K562 (cell line): ENCODE data around the gene ABCC10. TPM values are rescaled to one million over a fixed set of nuclear protein-coding genes. Genes with fewer than 3 reads are reported as not detected.

Source experiments
- AFF4 ChIP-seq: sonication (generic); formaldehyde crosslinking; IDR thresholded peaks from 2 replicates; pipeline ENCODE4 v1.8.0; 2023; ENCODE audit warnings: mild to moderate bottlenecking, missing genetic modification reagents
- BDP1 ChIP-seq: IDR thresholded peaks from 3 replicates; pipeline ENCODE4 v1.6.1; 2011; ENCODE audit not compliant: insufficient read length, insufficient read depth
- CAMTA2 ChIP-seq: fragments of 250-450 bp; sonication (Bioruptor Pico); conservative IDR thresholded peaks from 2 replicates; pipeline ENCODE4 v1.5.1; 2022
- CREBBP ChIP-seq: IDR thresholded peaks from one replicate; pipeline ENCODE4 v1.6.1; 2012; ENCODE audit warnings: low read depth, mild to moderate bottlenecking, control low read depth, inconsistent platforms, low read length
- DACH1 ChIP-seq: fragments of 450-650 bp; IDR thresholded peaks from 2 replicates; pipeline ENCODE4 v1.6.1; 2018; ENCODE audit not compliant: partially characterized antibody
- EP300 ChIP-seq: IDR thresholded peaks from 2 replicates; pipeline ENCODE4 v1.6.1; 2012; ENCODE audit warnings: low read length, improper control_type of control experiment
- EP400 ChIP-seq: fragments of 450-650 bp; IDR thresholded peaks from 2 replicates; pipeline ENCODE4 v1.6.1; 2017; ENCODE audit warnings: antibody characterized with exemption, mild to moderate bottlenecking, moderate library complexity
- FOXJ3 ChIP-seq: sonication (generic); formaldehyde crosslinking; IDR thresholded peaks from 2 replicates; pipeline ENCODE4 v1.4.0; 2020; ENCODE audit warnings: mild to moderate bottlenecking, missing genetic modification reagents
- HEY1 ChIP-seq: fragments of 250-450 bp; sonication (Bioruptor Pico); IDR thresholded peaks from 2 replicates; pipeline ENCODE4 v1.5.0; 2020; ENCODE audit warnings: mild to moderate bottlenecking, moderate library complexity, borderline replicate concordance
- KDM1A ChIP-seq, 2 experiments: fragments of 450-650 bp; IDR thresholded peaks; 2 replicates each; pipeline ENCODE4 v1.6.1; 2016; ENCODE audit warnings: mild to moderate bottlenecking in 2 of 2
- MECOM ChIP-seq: fragments of 250-450 bp; sonication (Bioruptor Pico); IDR thresholded peaks from 2 replicates; pipeline ENCODE4 v1.8.0; 2022; ENCODE audit warnings: inconsistent platforms
- MXD1 ChIP-seq: fragments of 250-450 bp; sonication (Bioruptor Pico); IDR thresholded peaks from 2 replicates; pipeline ENCODE4 v1.8.0; 2021; ENCODE audit warnings: borderline replicate concordance, mild to moderate bottlenecking, moderate library complexity; ENCODE audit not compliant: poor library complexity, severe bottlenecking
- MXI1 ChIP-seq: IDR thresholded peaks from 2 replicates; pipeline ENCODE4 v1.6.1; 2011; ENCODE audit warnings: low read depth, mild to moderate bottlenecking, improper control_type of control experiment, low read length
- NFE2L1 ChIP-seq: fragments of 450-650 bp; IDR thresholded peaks from 2 replicates; pipeline ENCODE4 v1.6.1; 2016; ENCODE audit warnings: missing genetic modification characterization, low read depth, mild to moderate bottlenecking, missing compliant biosample characterization, moderate library complexity, borderline replicate concordance
- SIN3B ChIP-seq: fragments of 450-650 bp; IDR thresholded peaks from 2 replicates; pipeline ENCODE4 v1.6.1; 2017; ENCODE audit warnings: low read depth, mild to moderate bottlenecking, moderate library complexity
- U2AF1 ChIP-seq: fragments of 200-400 bp; formaldehyde crosslinking; optimal IDR thresholded peaks from 2 replicates; pipeline ENCODE3; 2017; ENCODE audit warnings: mild to moderate bottlenecking, low read depth, low read length, moderate library complexity
- ZBTB12 ChIP-seq: fragments of 250-450 bp; sonication (Bioruptor Pico); IDR thresholded peaks from 2 replicates; pipeline ENCODE4 v1.4.0; 2020
- polyA plus RNA-seq, 8 experiments: library from polyadenylated mRNA; depleted of rRNA in 4 of 8; stranded (reverse) in 5 of 8; unstranded in 3 of 8; fragments of >200 nt; fragmentation: Nextera tagmentation in 2 of 8; fragmentation: Illumina TruSeq in 1 of 8; extraction: Ambion mirVana in 2 of 8; extraction: Trizol in 1 of 8; gene quantifications; 2 replicates each; pipeline versions ENCODE4 v1.2.1 to v1.2.3, GENCODE V29; 2011 to 2014; ENCODE audit warnings: inconsistent platforms in 1 of 8, missing spikeins in 1 of 8
- total RNA-seq, 7 experiments: library from RNA; depleted of rRNA in 6 of 7; stranded (reverse); fragments of >200 nt in 6 of 7; fragmentation: Illumina TruSeq in 2 of 7; extraction: Trizol in 2 of 7; gene quantifications; 2 replicates each; pipeline versions ENCODE4 v1.2.1 to v1.2.3, GENCODE V29; 2011 to 2021; ENCODE audit warnings: low replicate concordance in 1 of 7
- TF ChIP-seq, protein P1 (sequence below), 2 experiments: fragments of 450-650 bp in 1 of 2; IDR thresholded peaks; 2 replicates each; pipeline ENCODE4 v1.6.1; 2011 to 2017; ENCODE audit warnings: low read depth in 2 of 2, antibody characterized with exemption in 1 of 2, borderline replicate concordance in 1 of 2, low read length in 1 of 2, mild to moderate bottlenecking in 1 of 2, mixed read lengths in 1 of 2; ENCODE audit not compliant: control insufficient read depth in 1 of 2
- TF ChIP-seq, protein P2 (sequence below): sonication (generic); formaldehyde crosslinking; IDR thresholded peaks from 2 replicates; pipeline ENCODE4 v1.5.0; 2020; ENCODE audit warnings: missing genetic modification reagents

The ABCC10 gene
- total and polyA plus RNA-seq, 9 of the 15 experiments (the other 6 are each of a cell fraction or from before 2014, with no cell fraction given) = 2.4 to 29.1 (median 13.7) TPM

DNA sequence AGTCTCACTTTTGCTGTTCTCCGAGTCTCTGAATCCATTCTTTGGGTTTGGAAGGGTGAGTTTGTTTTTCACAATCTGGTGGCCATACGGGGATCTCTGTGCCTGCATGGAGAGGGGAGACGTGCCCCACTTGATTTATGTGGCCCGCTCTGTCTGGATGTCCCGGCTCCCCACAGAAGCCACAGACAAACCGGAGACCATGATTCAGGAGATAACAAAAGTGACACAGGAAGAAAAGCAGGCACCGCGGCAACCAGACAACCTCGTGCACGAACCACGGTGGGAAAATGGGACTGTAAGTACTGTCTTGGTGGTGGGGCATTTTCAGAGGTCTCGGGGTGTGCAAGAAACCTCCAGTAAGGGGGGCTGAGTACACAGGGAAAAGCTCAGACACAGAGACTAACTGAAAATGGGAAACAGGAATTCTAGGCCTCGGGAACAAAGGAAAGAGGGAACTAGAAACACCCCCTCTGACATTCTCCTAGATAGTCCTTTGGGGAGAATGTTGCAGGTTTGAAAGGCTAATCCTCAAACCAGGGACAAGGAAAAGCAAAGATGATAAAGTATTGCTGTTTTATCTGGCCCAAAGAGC is 35.8 kb upstream of the ABCC10 start (continued):
- TF ChIP-seq, protein P1, sequence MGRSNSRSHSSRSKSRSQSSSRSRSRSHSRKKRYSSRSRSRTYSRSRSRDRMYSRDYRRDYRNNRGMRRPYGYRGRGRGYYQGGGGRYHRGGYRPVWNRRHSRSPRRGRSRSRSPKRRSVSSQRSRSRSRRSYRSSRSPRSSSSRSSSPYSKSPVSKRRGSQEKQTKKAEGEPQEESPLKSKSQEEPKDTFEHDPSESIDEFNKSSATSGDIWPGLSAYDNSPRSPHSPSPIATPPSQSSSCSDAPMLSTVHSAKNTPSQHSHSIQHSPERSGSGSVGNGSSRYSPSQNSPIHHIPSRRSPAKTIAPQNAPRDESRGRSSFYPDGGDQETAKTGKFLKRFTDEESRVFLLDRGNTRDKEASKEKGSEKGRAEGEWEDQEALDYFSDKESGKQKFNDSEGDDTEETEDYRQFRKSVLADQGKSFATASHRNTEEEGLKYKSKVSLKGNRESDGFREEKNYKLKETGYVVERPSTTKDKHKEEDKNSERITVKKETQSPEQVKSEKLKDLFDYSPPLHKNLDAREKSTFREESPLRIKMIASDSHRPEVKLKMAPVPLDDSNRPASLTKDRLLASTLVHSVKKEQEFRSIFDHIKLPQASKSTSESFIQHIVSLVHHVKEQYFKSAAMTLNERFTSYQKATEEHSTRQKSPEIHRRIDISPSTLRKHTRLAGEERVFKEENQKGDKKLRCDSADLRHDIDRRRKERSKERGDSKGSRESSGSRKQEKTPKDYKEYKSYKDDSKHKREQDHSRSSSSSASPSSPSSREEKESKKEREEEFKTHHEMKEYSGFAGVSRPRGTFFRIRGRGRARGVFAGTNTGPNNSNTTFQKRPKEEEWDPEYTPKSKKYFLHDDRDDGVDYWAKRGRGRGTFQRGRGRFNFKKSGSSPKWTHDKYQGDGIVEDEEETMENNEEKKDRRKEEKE (IDR thresholded peaks at IDR 0.05; ENCODE audit: borderline replicate concordance in 1 of 2, control insufficient read depth in 1 of 2, low read depth in 2 of 2, low read length in 1 of 2) = no peak
- TF ChIP-seq CREBBP = no peak
- no peak for TF ChIP-seq U2AF1
- no peak for TF ChIP-seq EP400
- TF ChIP-seq AFF4 (CRISPR knock-in tag) = no peak
- no peak for TF ChIP-seq DACH1
- TF ChIP-seq HEY1 (CRISPR knock-in tag) = no peak
- no peak for TF ChIP-seq SIN3B
- no peak for TF ChIP-seq BDP1
- peak; percentile 41 for TF ChIP-seq EP300
- TF ChIP-seq MXD1 (CRISPR knock-in tag) = no peak
- TF ChIP-seq CAMTA2 (CRISPR knock-in tag) = no peak
- TF ChIP-seq ZBTB12 (CRISPR knock-in tag) = no peak
- no peak for TF ChIP-seq MXI1
- TF ChIP-seq KDM1A (IDR thresholded peaks at IDR 0.05) = no peak; a peak in 2 of 4 replicates
- TF ChIP-seq MECOM (CRISPR knock-in tag) = peak; percentile 41; the same call in 1 of the 2 replicates
- TF ChIP-seq, protein P2, sequence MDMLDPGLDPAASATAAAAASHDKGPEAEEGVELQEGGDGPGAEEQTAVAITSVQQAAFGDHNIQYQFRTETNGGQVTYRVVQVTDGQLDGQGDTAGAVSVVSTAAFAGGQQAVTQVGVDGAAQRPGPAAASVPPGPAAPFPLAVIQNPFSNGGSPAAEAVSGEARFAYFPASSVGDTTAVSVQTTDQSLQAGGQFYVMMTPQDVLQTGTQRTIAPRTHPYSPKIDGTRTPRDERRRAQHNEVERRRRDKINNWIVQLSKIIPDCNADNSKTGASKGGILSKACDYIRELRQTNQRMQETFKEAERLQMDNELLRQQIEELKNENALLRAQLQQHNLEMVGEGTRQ (CRISPR knock-in tag) = no peak
- no peak for TF ChIP-seq FOXJ3
- no peak for TF ChIP-seq NFE2L1 (tag)
